LNCAP (cell line): ENCODE measurements around the gene RFX7.

Experiments used
- CTCF ChIP-seq: fragments of 450-650 bp; IDR thresholded peaks from 2 replicates; pipeline ENCODE4 v1.5.1; 2017; ENCODE audit warnings: mild to moderate bottlenecking

The RFX7 gene

GRCh38 chr15:56088389-56088788, 155.3 kb downstream of the RFX7 start:
- TF ChIP-seq CTCF = no peak

GRCh38 chr15:56086566-56086965, 157.1 kb downstream of the RFX7 start:
- TF ChIP-seq CTCF = no peak

DNA sequence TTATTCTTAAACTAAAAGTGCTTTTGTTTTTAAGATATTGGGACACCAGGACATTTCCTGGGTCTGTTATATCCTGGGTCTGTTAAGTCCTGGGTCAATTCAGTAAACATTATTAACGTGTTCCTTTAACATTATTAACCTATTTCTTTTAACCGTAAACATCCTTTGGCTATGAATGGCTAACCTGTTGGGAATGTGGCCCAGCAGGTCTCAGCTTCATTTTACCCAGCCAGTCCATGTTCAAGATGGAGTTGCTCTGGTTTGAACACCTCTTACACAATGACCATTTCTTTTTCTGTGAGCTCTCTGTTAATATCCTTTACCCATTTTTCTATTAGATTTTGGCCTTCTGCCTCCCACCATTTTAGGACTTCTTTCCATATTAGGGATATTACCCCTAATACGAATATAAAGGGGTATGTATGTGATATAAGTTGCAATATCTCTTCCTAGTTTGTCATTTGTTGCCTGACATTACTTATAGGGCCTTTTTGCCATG, 161.4 kb downstream of the RFX7 start:
- no peak for TF ChIP-seq CTCF

DNA sequence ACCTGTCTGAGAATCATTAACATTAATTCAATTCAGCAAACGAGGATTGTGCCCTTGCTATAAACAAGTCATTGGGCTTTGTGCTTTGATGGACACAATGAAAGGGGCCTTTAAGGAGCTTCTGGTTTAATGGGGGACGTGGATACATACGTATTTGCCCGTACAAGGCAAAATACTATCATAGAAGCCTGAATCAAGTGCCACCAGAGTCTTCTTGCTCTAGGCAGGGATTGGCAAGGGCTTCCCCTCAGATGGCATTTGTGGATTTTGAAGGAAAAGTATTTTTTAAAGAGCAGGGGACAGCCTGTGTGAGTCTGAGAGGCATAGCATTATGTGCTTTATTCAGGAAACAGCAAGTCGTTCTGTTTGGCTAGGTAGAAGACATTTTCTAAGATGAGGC, 166.6 kb downstream of the RFX7 start:
- no peak for TF ChIP-seq CTCF

GRCh38 chr15:56076640-56077039, 167.0 kb downstream of the RFX7 start:
- no peak for TF ChIP-seq CTCF

DNA sequence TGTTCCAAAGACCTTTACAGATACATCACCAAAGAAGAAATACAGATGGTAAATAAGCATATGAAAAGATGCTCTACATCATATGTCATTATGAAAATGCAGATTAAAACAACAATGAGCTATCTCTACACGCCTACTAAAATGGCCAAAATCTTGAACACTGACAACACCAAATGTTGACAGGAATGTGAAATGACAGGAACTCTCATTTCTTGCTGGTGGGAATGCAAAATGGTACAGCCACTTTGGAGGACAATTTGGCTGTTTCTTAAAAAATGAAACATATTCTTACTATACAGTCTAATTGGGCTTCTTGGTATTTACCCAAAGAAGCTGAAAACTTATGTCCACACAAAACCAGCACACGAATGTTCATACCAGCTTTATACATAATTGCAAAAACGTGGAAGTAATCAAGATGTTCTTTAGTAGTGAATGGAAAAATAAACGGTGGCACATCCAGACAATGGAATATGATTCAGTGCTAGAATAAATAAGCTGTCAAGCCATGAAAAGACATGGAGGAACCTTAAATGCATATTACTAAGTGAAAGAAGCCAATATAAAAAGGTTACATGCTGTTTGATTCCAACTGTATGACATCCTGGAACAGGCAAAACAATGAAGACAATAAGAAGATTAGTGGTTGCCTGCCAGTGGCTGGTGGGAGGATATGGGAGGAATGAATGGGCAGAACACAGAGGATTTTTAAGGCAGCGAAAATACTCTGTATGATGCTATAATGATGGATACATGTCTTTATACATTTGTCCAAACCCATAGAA, 169.0 kb downstream of the RFX7 start:
- no peak for TF ChIP-seq CTCF

DNA sequence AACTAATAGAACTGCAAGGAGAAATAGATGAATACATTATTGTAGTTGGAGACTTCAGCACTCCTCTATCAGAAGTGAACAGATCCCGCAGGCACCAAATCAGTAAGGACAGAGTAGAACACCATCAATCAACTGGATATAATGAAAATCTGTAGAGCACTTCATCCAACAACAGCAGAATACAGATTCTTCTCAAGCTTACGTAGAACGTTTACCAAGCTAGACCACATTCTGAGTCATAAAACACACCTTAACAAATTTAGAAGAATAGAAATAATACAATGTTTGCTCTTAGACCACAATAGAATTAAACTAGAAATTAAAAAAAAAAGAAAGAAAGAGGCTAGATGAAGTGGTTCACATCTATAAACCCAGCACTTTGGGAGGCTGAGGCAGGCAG, 179.5 kb downstream of the RFX7 start:
- TF ChIP-seq CTCF = no peak
